SJCRH30 (cell line): Measurements from ENCODE around the gene RIMBP2. TPM values are rescaled to one million over a fixed set of nuclear protein-coding genes. Genes with fewer than 3 reads are reported as not detected.

ENCODE experiments used
- DNase-seq, 2 experiments: peaks; one replicate each; pipeline ENCODE4 v3.0.0-alpha.2; 2015 to 2020
- H3K27ac ChIP-seq: fragments of 250-450 bp; sonication (Bioruptor Pico); 2 replicates; pipeline ENCODE4 v1.5.1; 2020; ENCODE audit warnings: mild to moderate bottlenecking, moderate library complexity
- H3K27me3 ChIP-seq: fragments of 250-450 bp; sonication (Bioruptor Pico); 2 replicates; pipeline ENCODE4 v1.5.1; 2020; ENCODE audit warnings: mild to moderate bottlenecking, moderate library complexity
- H3K36me3 ChIP-seq: fragments of 250-450 bp; sonication (Bioruptor Pico); 2 replicates; pipeline ENCODE4 v1.5.1; 2020; ENCODE audit warnings: mild to moderate bottlenecking, moderate library complexity
- H3K4me1 ChIP-seq: fragments of 250-450 bp; sonication (Bioruptor Pico); 2 replicates; pipeline ENCODE4 v1.5.1; 2020; ENCODE audit warnings: mild to moderate bottlenecking, moderate library complexity
- H3K4me3 ChIP-seq: fragments of 250-450 bp; sonication (Bioruptor Pico); 2 replicates; pipeline ENCODE4 v1.5.1; 2020; ENCODE audit warnings: mild to moderate bottlenecking, moderate library complexity
- H3K9me3 ChIP-seq: fragments of 250-450 bp; sonication (Bioruptor Pico); replicated peaks from 2 replicates; pipeline ENCODE4 v1.5.1; 2020; ENCODE audit warnings: mild to moderate bottlenecking, moderate library complexity
- total RNA-seq: library from RNA; depleted of rRNA; stranded (reverse); fragments of >200 nt; shearing (Covaris generic); gene quantifications from 2 replicates; pipeline ENCODE4 v1.2.3, GENCODE V29; 2014

The RIMBP2 gene
- total RNA-seq, 1 experiment from 2014 or later: not detected

GRCh38 chr12:130421896-130422295 lies 294.2 kb downstream of the RIMBP2 start:
- 0 out of 2 replicates have a peak, but pooled peaks cover 5% of the 10 kb centered on the region for H3K4me1 ChIP-seq
- no peaks in the 10 kb centered on the region for H3K9me3 ChIP-seq

DNA sequence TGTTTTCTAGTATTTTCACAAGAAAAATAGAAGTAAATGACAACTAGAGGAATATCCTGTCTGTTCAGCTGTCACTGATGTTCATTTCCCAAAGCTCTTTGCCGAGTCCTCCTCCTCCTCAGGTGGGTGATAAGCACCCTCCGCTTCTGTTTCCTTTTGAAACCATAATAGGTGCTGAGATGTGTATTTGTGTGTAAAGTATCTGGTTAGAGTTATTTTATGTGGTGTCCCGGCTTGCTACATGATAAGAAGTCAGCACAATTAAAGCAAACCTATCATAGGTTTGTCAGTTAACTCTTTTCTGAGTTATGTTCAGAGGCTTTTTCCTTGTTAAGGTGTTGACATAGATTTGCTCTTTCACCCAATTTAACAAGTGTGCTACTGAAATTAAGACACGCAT lies 296.0 kb downstream of the RIMBP2 start:
- Histone ChIP-seq H3K4me3 (no peak overlapping the region), H3K9me3 (no peaks in the 10 kb centered on the region), H3K4me1 (0 out of 2 replicates have a peak, but pooled peaks cover 5% of the 10 kb centered on the region), H3K36me3 (no peaks in the 10 kb centered on the region), H3K27me3 (peaks cover 6% of the 10 kb centered on the region; the same call in 1 of the 2 replicates), H3K27ac (no peak overlapping the region)
- DNase-seq: no peak

More at GRCh38 chr12:130421896-130422295, 294.2 kb downstream of the RIMBP2 start:
- Histone ChIP-seq H3K27me3 (peaks cover 6% of the 10 kb centered on the region; the same call in 1 of the 2 replicates), H3K27ac (no peak overlapping the region), H3K36me3 (no peaks in the 10 kb centered on the region), H3K4me3 (no peak overlapping the region)
- DNase-seq: no peak

DNA sequence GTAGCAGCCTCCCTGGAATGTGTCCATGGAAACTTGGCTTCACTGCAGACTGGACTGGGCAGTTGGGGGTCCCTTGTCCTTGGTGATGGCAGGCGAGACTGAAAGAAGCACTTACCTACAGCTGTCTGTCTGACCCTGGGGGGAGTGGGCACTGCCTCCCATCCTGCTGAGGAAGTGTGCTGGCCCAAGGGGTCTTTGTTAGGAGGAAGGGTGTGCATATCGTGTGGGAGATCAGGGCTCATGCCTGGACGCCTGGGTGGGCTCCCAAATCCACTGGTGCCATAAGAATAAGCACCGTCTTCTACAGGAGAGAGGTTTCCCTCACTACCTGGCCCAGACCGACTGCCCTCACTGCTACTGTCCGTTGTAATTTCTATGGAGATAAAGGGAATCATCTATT lies 297.0 kb downstream of the RIMBP2 start:
- Histone ChIP-seq H3K4me1 (0 out of 2 replicates have a peak, but pooled peaks cover 5% of the 10 kb centered on the region), H3K9me3 (no peaks in the 10 kb centered on the region), H3K27me3 (peaks cover 6% of the 10 kb centered on the region; the same call in 1 of the 2 replicates), H3K4me3 (no peak overlapping the region), H3K36me3 (no peaks in the 10 kb centered on the region), H3K27ac (no peak overlapping the region)
- no peak for DNase-seq

DNA sequence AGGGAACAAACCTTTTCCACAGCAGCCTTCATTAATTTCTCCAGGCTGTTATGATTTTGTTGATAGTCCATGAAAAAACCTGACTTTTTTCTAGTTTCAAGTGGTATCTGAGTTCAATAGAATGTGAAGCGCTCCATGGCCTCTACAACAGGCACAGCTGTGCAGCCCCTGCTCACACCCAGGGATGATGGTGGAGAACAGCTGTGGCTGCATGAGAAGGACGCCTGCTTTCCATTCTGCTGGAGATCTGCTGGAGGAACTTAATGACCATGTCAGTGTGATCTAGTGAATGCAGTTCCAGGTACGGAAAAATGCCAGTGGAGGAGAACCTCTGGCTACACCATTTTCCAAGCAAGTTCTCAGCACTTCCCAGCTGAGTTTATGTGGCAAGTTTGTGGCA lies 297.8 kb downstream of the RIMBP2 start:
- peak; percentile 42 to 63 for DNase-seq

DNA sequence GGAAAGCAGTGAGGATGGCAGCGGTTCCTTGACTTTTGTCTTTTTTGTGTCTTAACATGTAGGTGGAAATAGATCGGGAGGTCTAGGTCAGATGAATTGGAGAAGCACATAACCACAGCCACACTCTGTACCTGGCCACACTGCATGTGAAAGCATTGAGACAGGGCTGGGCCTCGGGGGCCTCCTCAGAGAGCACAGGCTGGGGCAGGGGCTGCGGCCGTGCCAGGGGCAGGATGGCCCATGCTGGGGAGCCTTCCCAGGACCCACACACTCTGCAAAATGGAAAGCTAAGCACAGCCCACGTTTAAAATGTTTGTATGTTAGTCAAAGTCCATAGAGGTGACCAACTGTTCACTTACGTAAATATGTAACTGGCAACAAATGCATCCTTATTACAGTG lies 301.7 kb downstream of the RIMBP2 start:
- Histone ChIP-seq H3K4me3 (no peak overlapping the region), H3K9me3 (no peaks in the 10 kb centered on the region), H3K4me1 (0 out of 2 replicates have a peak, but pooled peaks cover 5% of the 10 kb centered on the region), H3K27me3 (peaks cover 4% of the 10 kb centered on the region; the same call in 1 of the 2 replicates), H3K36me3 (no peaks in the 10 kb centered on the region), H3K27ac (no peak overlapping the region)
- DNase-seq: no peak

More for the DNA sequence above, 297.8 kb downstream of the RIMBP2 start:
- 0 out of 2 replicates have a peak, but pooled peaks cover 5% of the 10 kb centered on the region for H3K4me1 ChIP-seq
- no peak overlapping the region for H3K4me3 ChIP-seq
- H3K27me3 ChIP-seq: peaks cover 6% of the 10 kb centered on the region; the same call in 1 of the 2 replicates
- no peaks in the 10 kb centered on the region for H3K9me3 ChIP-seq
- no peak overlapping the region for H3K27ac ChIP-seq
- no peaks in the 10 kb centered on the region for H3K36me3 ChIP-seq

DNA sequence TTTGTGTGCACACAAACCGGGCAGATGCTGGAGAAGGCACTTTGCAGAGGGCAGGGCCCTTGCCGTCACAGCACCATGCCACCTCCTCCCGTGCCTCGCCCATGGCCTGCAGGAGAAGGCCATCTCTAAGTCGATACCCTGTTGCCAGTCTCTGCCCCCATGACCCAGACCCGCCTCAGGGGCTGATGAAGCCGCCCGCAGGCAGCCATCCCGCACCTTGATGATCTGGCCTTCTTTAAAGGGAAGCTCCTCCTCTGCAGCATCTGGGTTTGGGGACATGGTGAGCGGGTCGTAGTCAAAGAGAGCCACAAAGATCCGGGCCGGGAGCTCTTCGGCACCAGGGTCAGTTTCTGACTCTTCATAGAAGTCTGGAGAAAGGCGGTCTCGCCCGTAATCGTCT lies 302.2 kb downstream of the RIMBP2 start:
- 0 out of 2 replicates have a peak, but pooled peaks cover 5% of the 10 kb centered on the region for H3K4me1 ChIP-seq
- no peak for DNase-seq
- H3K4me3 ChIP-seq: no peak overlapping the region
- no peaks in the 10 kb centered on the region for H3K9me3 ChIP-seq
- no peak overlapping the region for H3K27ac ChIP-seq
- no peaks in the 10 kb centered on the region for H3K36me3 ChIP-seq
- peaks cover 4% of the 10 kb centered on the region; the same call in 1 of the 2 replicates for H3K27me3 ChIP-seq

DNA sequence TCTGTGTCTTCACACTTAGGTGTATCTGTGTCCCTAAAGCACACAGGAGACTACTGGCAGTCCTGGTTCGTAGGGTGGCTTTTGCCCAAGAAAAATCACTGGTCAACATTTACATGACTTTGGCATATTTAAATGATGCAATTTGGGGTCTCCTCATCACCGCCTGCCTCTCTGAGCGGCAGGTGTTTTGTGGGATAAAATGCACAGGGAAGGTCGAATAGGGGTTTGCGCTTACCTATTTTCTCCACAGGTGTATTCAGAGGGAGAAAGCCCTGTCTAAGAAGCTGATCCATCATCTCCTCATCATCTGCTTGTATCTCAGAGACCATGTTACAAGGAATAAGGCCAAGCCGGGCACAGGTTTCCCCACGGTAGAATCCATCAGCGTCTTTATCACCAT lies 303.7 kb downstream of the RIMBP2 start:
- H3K9me3 ChIP-seq: no peaks in the 10 kb centered on the region
- no peaks in the 10 kb centered on the region for H3K4me1 ChIP-seq
- H3K36me3 ChIP-seq: no peaks in the 10 kb centered on the region
- H3K27me3 ChIP-seq: peaks cover 4% of the 10 kb centered on the region; the same call in 1 of the 2 replicates
- no peak overlapping the region for H3K4me3 ChIP-seq
- no peak for DNase-seq
- no peak overlapping the region for H3K27ac ChIP-seq

- H3K4me3 ChIP-seq: no peak overlapping the region
- H3K27me3 ChIP-seq: peaks cover 5% of the 10 kb centered on the region; the same call in 1 of the 2 replicates
- DNase-seq: no peak
- no peaks in the 10 kb centered on the region for H3K4me1 ChIP-seq
- no peaks in the 10 kb centered on the region for H3K9me3 ChIP-seq
- no peak overlapping the region for H3K27ac ChIP-seq
- no peaks in the 10 kb centered on the region for H3K36me3 ChIP-seq
Measured at GRCh38 chr12:130405332-130405731, 310.8 kb downstream of the RIMBP2 start.

DNA sequence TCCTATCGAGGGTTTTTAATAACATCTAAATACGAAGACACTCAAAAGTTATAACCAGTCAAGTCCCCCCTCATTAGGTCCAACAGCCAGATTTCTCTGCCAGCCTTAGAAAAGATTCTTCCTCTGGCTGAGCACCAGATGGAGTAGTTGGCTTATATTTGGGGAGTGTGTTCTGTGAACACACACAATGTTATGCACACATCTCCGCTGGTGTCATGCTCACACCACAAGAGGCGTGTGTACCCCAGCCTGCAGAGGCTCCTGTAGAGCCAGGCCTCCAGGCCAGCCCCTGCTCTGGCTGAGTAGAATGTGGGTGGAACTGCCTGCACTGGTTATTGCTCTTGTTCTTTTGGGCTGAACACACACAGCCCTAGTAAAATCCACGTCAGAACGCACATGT lies 314.4 kb downstream of the RIMBP2 start:
- Histone ChIP-seq H3K4me1 (no peaks in the 10 kb centered on the region), H3K27ac (no peak overlapping the region), H3K4me3 (no peak overlapping the region), H3K36me3 (no peaks in the 10 kb centered on the region), H3K27me3 (peaks cover 5% of the 10 kb centered on the region), H3K9me3 (no peaks in the 10 kb centered on the region)
- DNase-seq: no peak

DNA sequence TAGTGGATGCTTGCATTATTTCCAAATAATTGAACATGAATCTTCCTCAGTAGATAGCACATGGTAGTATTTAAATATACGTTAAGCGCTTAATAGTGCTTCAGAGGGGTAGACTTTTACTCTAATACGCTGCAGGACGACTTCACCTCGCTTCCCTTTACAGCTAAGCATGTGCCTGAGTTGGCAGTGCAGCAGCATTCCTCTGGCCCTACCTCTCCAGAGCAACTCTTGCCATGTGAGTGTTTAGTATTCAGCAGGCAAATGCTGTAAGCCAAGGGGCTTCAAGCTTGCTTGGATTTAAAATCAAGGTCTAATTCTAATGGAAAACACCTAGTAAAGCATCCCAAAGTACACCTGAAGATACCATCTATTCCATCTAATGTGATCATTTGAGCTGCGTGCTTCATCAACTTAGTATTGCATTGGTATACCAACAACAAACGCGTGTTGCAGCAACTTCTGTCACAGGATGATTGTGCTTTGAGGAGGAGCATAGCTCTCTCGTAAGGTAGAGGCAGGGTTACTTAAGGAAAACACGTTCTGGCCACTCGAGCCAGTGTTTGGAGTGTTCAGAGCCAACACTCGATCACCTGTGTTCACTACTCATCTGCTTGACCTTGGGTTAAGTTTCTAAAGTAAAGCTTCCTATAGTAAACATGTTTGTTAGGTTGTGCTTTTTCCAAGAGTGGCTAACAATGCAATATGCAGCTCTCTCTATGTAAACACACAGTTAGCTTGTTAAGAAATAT lies 317.8 kb downstream of the RIMBP2 start:
- DNase-seq: no peak
- no peaks in the 10 kb centered on the region for H3K9me3 ChIP-seq

DNA sequence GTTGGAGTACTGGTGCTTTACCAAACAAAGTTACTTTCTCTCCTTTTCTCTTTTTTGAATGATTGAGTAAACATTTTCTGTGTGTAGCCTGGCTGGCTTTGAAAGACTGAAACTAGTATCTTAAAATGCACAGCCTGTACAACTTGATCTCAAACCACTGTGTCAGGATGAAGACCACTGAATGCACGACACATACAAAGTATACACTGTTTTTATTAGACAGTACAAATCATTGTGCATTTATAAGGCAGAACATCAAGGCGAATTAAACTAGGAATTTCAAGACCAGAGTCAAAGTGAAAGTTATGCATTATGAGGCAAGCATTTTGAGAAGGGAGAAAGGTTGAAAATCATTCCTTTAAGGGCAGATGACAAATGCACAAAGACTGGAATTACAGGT lies 319.4 kb downstream of the RIMBP2 start:
- H3K27me3 ChIP-seq: no peaks in the 10 kb centered on the region; the same call in 1 of the 2 replicates
- no peak overlapping the region for H3K27ac ChIP-seq
- H3K4me1 ChIP-seq: no peaks in the 10 kb centered on the region
- H3K4me3 ChIP-seq: no peak overlapping the region
- no peaks in the 10 kb centered on the region for H3K9me3 ChIP-seq
- H3K36me3 ChIP-seq: no peaks in the 10 kb centered on the region
- no peak for DNase-seq

More for the DNA sequence above, 317.8 kb downstream of the RIMBP2 start:
- Histone ChIP-seq H3K27ac (no peak overlapping the region), H3K27me3 (peaks cover 4% of the 10 kb centered on the region), H3K4me1 (no peaks in the 10 kb centered on the region), H3K4me3 (no peak overlapping the region), H3K36me3 (no peaks in the 10 kb centered on the region)

DNA sequence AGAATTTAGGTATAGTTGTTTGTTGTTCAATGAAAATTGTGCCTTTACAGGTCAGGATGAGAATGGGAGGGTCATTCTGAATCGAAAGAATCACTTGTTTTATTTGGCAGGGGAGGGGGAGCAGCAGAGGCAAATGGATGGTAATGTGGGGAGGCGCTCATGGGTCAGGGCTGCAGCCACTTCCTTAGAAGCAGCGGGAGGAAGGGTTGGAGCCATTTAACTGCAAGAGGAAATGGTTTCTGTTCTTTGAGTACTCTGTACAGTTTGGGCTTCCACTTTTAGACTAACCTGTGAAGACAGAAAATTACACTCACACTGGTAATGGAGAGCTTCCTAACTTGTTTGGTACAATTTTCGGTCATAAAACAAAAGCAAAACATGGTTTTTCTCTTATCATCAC lies 321.2 kb downstream of the RIMBP2 start:
- Histone ChIP-seq H3K4me1 (no peaks in the 10 kb centered on the region), H3K9me3 (no peaks in the 10 kb centered on the region), H3K36me3 (no peaks in the 10 kb centered on the region), H3K4me3 (no peak overlapping the region), H3K27me3 (no peaks in the 10 kb centered on the region; the same call in 1 of the 2 replicates), H3K27ac (no peak overlapping the region)
- DNase-seq: no peak

DNA sequence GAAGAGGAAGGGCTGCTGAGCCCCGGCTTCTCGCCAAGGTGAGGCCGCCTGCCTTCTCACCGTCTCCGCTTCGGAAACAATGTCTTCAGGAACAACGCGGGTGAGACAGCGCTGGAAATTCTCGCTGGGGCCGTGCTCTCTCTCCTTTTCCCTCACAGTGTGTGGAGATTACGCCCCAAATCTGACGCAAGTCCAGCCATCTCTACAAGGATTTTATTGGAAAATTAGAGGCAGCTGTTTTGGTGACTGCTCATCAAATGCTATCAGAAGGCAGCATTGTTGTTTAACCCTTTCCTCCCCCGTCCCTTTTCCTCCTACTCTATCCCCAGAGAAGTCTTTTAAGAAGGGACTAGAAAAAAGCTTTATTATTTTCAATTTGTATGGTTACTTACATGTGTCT lies 324.9 kb downstream of the RIMBP2 start:
- Histone ChIP-seq H3K9me3 (no peaks in the 10 kb centered on the region), H3K27ac (no peak overlapping the region), H3K36me3 (no peaks in the 10 kb centered on the region), H3K27me3 (no peaks in the 10 kb centered on the region), H3K4me1 (no peaks in the 10 kb centered on the region), H3K4me3 (no peak overlapping the region)
- no peak for DNase-seq

- Histone ChIP-seq H3K4me3 (no peak overlapping the region), H3K27me3 (no peaks in the 10 kb centered on the region), H3K36me3 (no peaks in the 10 kb centered on the region), H3K9me3 (no peaks in the 10 kb centered on the region), H3K27ac (no peak overlapping the region), H3K4me1 (no peaks in the 10 kb centered on the region)
- DNase-seq: no peak
Measured at GRCh38 chr12:130385193-130385592, 330.9 kb downstream of the RIMBP2 start.

DNA sequence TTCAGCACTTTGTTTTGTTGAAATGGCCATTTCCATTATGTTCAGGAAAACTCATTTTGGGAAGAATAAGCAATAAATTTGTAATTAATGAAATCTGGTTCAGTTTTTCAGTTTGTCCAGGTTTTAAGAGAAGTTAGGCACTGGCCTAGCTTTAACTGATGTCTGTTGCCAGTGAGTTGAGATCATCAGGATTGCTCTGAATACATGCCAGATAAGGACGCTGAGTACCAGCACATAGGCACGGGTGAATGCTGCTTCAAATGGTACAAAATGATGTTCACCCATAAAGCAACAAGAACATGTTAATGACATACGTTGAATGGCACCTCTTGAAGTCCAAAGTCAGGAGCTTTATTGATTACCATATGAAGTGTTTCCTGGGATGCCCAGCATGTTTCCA lies 331.9 kb downstream of the RIMBP2 start:
- no peak overlapping the region for H3K27ac ChIP-seq
- no peak for DNase-seq
- H3K4me1 ChIP-seq: no peaks in the 10 kb centered on the region
- H3K4me3 ChIP-seq: no peak overlapping the region
- no peaks in the 10 kb centered on the region for H3K9me3 ChIP-seq
- no peaks in the 10 kb centered on the region for H3K27me3 ChIP-seq
- H3K36me3 ChIP-seq: no peaks in the 10 kb centered on the region
